H1 (cell line): Measurements from ENCODE around the gene C3orf52. TPM values are rescaled to one million over a fixed set of nuclear protein-coding genes. Genes with fewer than 3 reads are reported as not detected.

Experiments
- BRCA1 ChIP-seq: IDR thresholded peaks from 2 replicates; pipeline ENCODE4 v1.6.1; 2012; ENCODE audit warnings: low read depth, low read length, improper control_type of control experiment
- CHD1 ChIP-seq: IDR thresholded peaks from 2 replicates; pipeline ENCODE4 v1.6.1; 2012; ENCODE audit warnings: low read depth, low read length, improper control_type of control experiment
- FOSL1 ChIP-seq: IDR thresholded peaks from 2 replicates; pipeline ENCODE4 v1.6.1; 2011; ENCODE audit warnings: mild to moderate bottlenecking, low read depth, low read length, moderate library complexity; ENCODE audit not compliant: insufficient read depth
- JUND ChIP-seq: IDR thresholded peaks from 2 replicates; pipeline ENCODE4 v1.6.1; 2011; ENCODE audit warnings: mild to moderate bottlenecking, improper control_type of control experiment, low read length
- KDM1A ChIP-seq: fragments of 200-600, 300-600 bp; sonication (generic); IDR thresholded peaks from 2 replicates; pipeline ENCODE4 v1.7.1; 2016; ENCODE audit warnings: mild to moderate bottlenecking, low read length, borderline replicate concordance
- KDM4A ChIP-seq: IDR thresholded peaks from one replicate; pipeline ENCODE4 v1.7.1; 2012; ENCODE audit warnings: low read depth, mild to moderate bottlenecking, moderate library complexity, low read length, inconsistent platforms; ENCODE audit not compliant: severe bottlenecking
- MAFK ChIP-seq: IDR thresholded peaks from 2 replicates; pipeline ENCODE4 v1.6.1; 2012; ENCODE audit warnings: low read depth, mild to moderate bottlenecking, improper control_type of control experiment, low read length
- polyA plus RNA-seq, 7 experiments: library from polyadenylated mRNA; depleted of rRNA in 3 of 7; stranded (reverse) in 5 of 7; unstranded in 2 of 7; fragments of >200 nt in 5 of 7; fragments of 200-250 nt in 2 of 7; gene quantifications; 1 replicate in 5 of 7; 2 replicates in 1 of 7; 4 replicates in 1 of 7; pipeline versions ENCODE4 v1.2.1 to v1.2.3, GENCODE V29; 2011 to 2013; ENCODE audit warnings: missing spikeins in 2 of 7, mixed read lengths in 2 of 7
- total RNA-seq: library from RNA; stranded (reverse); fragmentation: NEBNext Ultra II Directional; extraction: Animal tissue kit (Norgen Biotek cat#: 25700); gene quantifications from 2 replicates; pipeline ENCODE4 v1.2.1, GENCODE V29; 2021
- TF ChIP-seq, protein P1 (sequence below): IDR thresholded peaks from 2 replicates; pipeline ENCODE4 v1.6.1; 2011; ENCODE audit warnings: low read length, improper control_type of control experiment

The C3orf52 gene
- total and polyA plus RNA-seq, 2 of the 8 experiments (the other 6 are each of a cell fraction or from before 2014, with no cell fraction given): 9.7 to 13.1 TPM

DNA sequence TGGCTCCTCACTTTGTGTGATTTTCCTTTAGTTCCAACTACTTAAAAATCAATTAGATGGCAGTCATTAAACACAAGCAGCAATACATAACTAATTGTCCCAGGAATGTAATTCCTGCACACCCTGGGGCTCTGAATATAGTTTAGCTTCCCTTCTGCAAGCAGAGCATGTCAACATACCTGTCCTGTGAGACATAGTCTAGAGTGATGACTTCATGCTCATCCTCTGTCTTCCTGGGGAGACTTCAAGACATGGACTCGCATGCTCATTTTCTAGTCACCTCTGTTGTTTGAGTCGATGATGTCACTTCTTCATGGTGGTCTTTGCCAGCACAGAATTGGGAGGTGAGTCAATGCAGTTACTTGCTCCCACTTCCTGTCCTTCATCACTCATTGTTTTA, 15.7 kb downstream of the C3orf52 start (continued):
- TF ChIP-seq, protein P1, sequence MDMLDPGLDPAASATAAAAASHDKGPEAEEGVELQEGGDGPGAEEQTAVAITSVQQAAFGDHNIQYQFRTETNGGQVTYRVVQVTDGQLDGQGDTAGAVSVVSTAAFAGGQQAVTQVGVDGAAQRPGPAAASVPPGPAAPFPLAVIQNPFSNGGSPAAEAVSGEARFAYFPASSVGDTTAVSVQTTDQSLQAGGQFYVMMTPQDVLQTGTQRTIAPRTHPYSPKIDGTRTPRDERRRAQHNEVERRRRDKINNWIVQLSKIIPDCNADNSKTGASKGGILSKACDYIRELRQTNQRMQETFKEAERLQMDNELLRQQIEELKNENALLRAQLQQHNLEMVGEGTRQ: no peak
- no peak for TF ChIP-seq BRCA1
- no peak for TF ChIP-seq MAFK
- TF ChIP-seq KDM4A: no peak
- no peak for TF ChIP-seq KDM1A
- TF ChIP-seq FOSL1: no peak
- no peak for TF ChIP-seq CHD1
- TF ChIP-seq JUND: no peak
- TF ChIP-seq, all 59 proteins: peak for 0
